Measurements from ENCODE around the gene FAM83B. TPM values are rescaled to one million over a fixed set of nuclear protein-coding genes. Genes with fewer than 3 reads are reported as not detected.

FAM83B gene
- total and polyA plus RNA-seq, 2 donors (not counting 3 experiments of a cell fraction or from before 2014, with no cell fraction given): not detected

DNA sequence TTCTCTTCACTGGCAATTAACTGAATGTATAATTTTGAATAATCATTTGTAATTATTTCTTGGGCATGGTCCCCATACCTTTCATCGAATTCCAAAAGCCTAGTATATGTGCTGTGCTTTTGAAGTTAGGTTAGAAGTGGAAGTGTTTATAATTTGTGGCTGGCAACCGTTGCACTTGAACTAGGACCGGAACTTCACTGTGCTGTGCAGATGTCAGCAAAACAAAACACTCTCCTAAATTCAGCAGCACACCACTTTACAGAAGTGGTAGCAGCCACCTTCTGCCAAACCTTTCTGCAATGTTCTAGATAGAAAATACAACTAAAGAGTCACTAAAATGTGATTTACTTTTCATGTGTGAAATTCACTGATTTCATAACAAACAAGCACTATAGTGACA, 111.9 kb downstream of the FAM83B start:
- no peaks in the 10 kb centered on the region for H3K27me3 ChIP-seq (ENCODE audit: control insufficient read depth in 2 of 2, insufficient read depth in 2 of 2, low read length in 2 of 2)
- H3K4me3 ChIP-seq (replicated peaks in 1 of 3; ENCODE audit: insufficient read depth in 1 of 3, low read depth in 1 of 3, low read length in 3 of 3): no peak overlapping the region
- ChIA-PET CTCF (no interaction called here), POLR2A (no interaction called here)
- peaks cover 2% of the 10 kb centered on the region for H3K9me3 ChIP-seq (replicated peaks; ENCODE audit: control insufficient read depth, insufficient read depth, low read length)
- H3K27ac ChIP-seq (ENCODE audit: insufficient read depth, low read depth, low read length): no peak overlapping the region
- no TSS peak for BruUV-seq (replicated peaks)
- no peak overlapping the region for H3K4me2 ChIP-seq (ENCODE audit: insufficient read depth, low read length)
- H2AFZ ChIP-seq (ENCODE audit: low read depth, low read length): no peak overlapping the region
- FAIRE-seq: no peak
- intact Hi-C loops (cut with micrococcal nuclease) (no loop called here), dilution Hi-C loops (cut with MboI; ENCODE audit: extremely low pct_ligation_motif_present, low sequenced_read_pairs) (no loop called here)
- no peaks in the 10 kb centered on the region for H3K36me3 ChIP-seq (ENCODE audit: control insufficient read depth in 2 of 2, extremely low read depth in 1 of 2, insufficient read depth in 2 of 2, low read length in 2 of 2)
- no peaks in the 10 kb centered on the region for H3K9me1 ChIP-seq (replicated peaks; ENCODE audit: control insufficient read depth, extremely low read depth, insufficient read depth, low read length)
- H3K9ac ChIP-seq (replicated peaks; ENCODE audit: extremely low read depth, insufficient read depth, low read length): no peak overlapping the region
- TF ChIP-seq MAX (IDR thresholded peaks at IDR 0.05; ENCODE audit: insufficient read depth, insufficient read length) (no peak), JUN (IDR thresholded peaks at IDR 0.05; ENCODE audit: borderline replicate concordance, insufficient read depth, insufficient read length, low read depth) (no peak), FOS (IDR thresholded peaks at IDR 0.05; ENCODE audit: borderline replicate concordance, insufficient read depth, low read length) (no peak), POLR2AphosphoS5 (IDR thresholded peaks at IDR 0.05; ENCODE audit: insufficient read depth, low read depth, low read length) (no peak), GATA2 (IDR thresholded peaks at IDR 0.05; ENCODE audit: insufficient read depth, insufficient read length, low read depth, low read length) (no peak), MYC (IDR thresholded peaks at IDR 0.05; ENCODE audit: low read depth, low read length) (no peak), CTCF (IDR thresholded peaks at IDR 0.05; ENCODE audit: extremely low read depth in 1 of 2, insufficient read depth in 1 of 2, low read depth in 1 of 2, low read length in 2 of 2) (no peak), EZH2 (IDR thresholded peaks at IDR 0.05; ENCODE audit: borderline replicate concordance, low read depth, low read length, severe bottlenecking) (no peak), POLR2A (IDR thresholded peaks at IDR 0.05; ENCODE audit: low read depth, low read length) (no peak)
- no peaks in the 10 kb centered on the region for H3K79me2 ChIP-seq (ENCODE audit: control insufficient read depth, insufficient read depth, low read length)
- no peaks in the 10 kb centered on the region for H3K4me1 ChIP-seq (ENCODE audit: control insufficient read depth, extremely low read depth, insufficient read depth, low read length)
- H4K20me1 ChIP-seq (replicated peaks; ENCODE audit: control insufficient read depth, extremely low read depth, insufficient read depth, low read length): no peaks in the 10 kb centered on the region
- no peak for DNase-seq (ENCODE audit: low read depth, low spot score)

Measured in endothelial cell of umbilical vein (primary cell).